ENCODE measurements around the gene SUCLG2. TPM values are rescaled to one million over a fixed set of nuclear protein-coding genes. Genes with fewer than 3 reads are reported as not detected.

SUCLG2 gene
- total and polyA plus RNA-seq, 10 of the 15 experiments (the other 5 are each of a cell fraction or from before 2014, with no cell fraction given), result 17.8 to 50.9 (median 37.2) TPM

GRCh38 chr3:67637255-67637900, 17.0 kb downstream of the SUCLG2 start (continued):
- TF ChIP-seq PRDM15 (CRISPR knock-in tag; IDR thresholded peaks at IDR 0.05) (no peak), GATAD2B (conservative IDR thresholded peaks at IDR 0.05; ENCODE audit: low read depth) (no peak), E4F1 (IDR thresholded peaks at IDR 0.05; ENCODE audit: borderline replicate concordance, partially characterized antibody) (no peak), STAT3 (IDR thresholded peaks at IDR 0.05; ENCODE audit: low read depth, low read length) (no peak), POLR2A (IDR thresholded peaks at IDR 0.05; ENCODE audit: low read depth, low read length) (no peak), ESRRA (IDR thresholded peaks at IDR 0.05; ENCODE audit: low read length) (no peak)
